ENCODE measurements around the gene MGAM2.

Gene MGAM2

DNA sequence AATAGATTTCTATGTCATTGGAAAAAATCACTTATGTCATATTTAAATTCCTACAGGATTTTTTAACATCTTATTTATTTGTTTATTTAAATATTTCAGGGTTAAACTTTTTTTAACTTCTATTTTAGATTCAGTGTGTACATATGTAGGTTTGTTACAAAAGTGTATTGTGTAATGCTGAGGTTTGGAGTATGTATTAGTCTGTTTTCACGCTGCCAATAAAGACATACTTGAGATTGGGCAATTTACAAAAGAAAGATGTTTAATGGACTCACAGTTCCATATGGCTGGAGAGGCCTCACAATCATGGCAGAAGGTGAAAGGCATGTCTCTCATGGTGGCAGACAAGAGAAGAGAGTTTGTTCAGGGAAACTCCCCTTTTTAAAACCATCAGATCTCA lies 65.4 kb downstream of the MGAM2 start:
- no peak for DNase-seq (ENCODE audit: low read depth)

DNA sequence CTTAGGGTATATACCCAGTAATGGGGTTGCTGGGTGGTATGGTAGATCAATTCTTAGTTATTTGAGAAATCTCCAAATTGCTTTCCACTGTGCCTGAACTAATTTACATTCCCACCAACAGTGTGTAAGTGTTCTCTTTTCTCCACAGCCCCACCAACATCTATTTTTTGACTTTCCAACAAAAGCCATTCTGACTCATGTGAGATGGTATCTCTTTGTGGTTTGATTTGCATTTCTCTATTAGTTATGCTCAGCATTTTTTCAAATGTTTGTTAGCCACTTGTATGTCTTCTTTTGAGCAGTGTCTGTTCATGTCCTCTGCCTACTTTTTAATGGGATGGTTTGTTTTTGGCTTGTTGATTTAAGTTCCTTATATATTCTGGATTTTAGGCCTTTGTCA lies 66.4 kb downstream of the MGAM2 start:
- DNase-seq (ENCODE audit: low read depth): no peak

DNA sequence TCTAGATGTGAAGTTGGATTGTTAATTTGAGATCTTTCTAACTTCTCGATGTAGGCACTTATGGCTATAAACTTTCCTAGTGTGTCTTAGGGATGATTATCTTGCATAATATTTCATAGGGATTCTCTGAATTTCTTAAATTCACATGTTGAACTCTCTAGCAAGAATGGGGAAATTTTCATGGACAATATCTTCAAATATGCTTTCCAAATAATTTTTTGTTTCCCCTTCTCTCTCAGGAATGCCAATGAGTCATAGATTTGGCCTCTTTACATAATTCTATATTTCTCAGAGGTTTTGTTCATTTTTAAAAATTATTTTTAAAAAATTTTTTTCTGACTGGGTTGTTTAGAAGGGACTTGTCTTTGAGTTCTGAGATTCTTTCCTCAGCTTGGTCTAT lies 68.9 kb downstream of the MGAM2 start:
- no peak for DNase-seq (ENCODE audit: low read depth)

GRCh38 chr7:142181211-142181610 lies 69.7 kb downstream of the MGAM2 start:
- no peak for DNase-seq (ENCODE audit: low read depth)

- DNase-seq (ENCODE audit: low read depth): no peak
These were observed 70.4 kb downstream of the MGAM2 start for GRCh38 chr7:142181966-142182365.

GRCh38 chr7:142185069-142185468 lies 73.6 kb downstream of the MGAM2 start:
- DNase-seq (ENCODE audit: low read depth): no peak

DNA sequence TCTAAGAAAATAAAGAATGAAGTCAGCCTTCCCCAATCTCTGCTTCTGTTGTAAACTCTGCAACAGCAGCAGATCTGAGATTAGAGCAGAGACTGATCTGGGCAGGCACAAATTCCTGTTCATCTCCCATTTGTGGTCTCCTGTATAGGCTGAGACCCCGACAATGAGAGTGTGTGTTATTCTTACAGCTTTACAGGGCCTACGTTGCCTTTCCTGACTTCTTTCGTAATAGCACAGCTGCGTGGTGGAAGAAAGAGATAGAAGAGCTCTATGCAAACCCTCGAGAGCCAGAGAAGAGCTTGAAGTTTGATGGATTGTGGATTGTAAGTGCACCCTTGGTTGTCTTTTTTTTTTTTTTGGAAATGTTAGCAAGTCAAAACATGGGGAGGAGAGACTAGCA lies 74.3 kb downstream of the MGAM2 start:
- no peak for DNase-seq (ENCODE audit: low read depth)

DNA sequence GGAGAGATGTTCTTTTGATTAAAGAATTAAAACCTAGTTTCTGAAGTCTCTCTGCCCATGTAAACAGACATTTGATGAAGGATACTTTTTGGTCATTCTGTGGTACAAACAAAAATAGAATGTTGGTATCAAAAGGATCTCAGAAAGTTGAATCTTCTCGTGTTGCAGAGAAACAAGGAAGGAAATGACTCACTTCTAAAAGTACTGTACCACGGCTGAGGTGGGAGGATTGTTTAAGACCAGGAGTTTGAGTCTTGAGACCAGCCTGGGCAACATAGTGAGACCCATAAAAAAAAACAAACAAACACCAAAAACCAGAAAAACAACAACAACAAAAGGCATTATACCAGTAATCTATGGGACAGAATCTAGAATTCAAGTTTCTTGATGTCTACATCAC lies 76.6 kb downstream of the MGAM2 start:
- no peak for DNase-seq (ENCODE audit: low read depth)

GRCh38 chr7:142188846-142189245 lies 77.3 kb downstream of the MGAM2 start:
- DNase-seq (ENCODE audit: low read depth): no peak

DNA sequence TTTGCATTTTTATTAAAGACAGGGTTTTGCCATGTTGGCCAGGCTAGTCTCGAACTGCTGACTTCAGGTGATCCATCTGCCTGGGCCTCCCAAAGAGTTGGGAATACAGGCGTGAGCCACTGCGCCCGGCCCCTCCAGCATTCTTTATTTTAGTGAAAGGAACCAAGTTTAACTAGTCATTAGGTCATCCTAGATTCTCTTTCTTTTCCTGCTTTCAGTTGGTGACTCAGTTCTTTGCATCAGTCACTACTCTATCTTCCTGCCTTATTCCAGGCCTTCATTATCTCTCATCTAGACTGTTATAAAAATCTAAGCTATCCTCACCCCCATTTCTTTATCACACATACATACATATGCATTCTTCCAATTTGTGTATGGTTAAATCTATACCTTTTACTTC lies 82.7 kb downstream of the MGAM2 start:
- DNase-seq (ENCODE audit: low read depth): no peak

DNA sequence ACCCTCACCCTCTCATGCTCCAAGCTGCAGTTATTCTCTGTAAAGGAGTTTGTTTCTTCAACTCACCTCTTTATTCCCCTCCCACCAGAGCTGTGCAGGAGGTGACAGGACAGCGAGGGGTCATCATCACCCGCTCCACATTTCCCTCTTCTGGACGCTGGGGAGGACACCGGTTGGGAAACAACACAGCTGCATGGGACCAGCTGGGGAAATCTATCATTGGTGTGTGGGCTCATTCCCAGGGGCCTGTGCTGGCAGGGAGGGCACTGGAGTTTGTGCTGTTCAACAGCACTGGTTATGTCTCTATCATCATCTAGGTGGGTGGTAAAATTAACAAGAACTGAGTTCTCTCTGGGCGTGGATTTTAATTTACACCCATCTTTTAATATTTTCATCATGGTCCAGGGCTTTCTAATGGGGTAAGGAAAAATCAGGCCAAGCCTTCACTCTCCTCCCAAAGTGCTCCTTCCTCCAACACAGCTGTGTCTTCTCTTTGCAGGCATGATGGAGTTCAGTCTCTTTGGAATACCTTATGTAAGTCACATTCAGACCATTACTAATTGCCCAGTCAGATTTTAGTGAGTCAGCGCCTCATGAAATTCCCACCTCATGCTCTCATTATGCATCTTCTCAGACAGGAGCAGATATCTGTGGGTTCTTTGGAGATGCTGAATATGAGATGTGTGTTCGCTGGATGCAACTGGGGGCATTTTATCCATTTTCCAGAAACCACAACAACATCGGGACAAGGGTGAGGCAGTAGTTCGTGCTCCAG lies 84.7 kb downstream of the MGAM2 start:
- DNase-seq (ENCODE audit: low read depth): no peak

- no peak for DNase-seq (ENCODE audit: low read depth)
These were observed 88.7 kb downstream of the MGAM2 start for GRCh38 chr7:142200206-142200605.

DNA sequence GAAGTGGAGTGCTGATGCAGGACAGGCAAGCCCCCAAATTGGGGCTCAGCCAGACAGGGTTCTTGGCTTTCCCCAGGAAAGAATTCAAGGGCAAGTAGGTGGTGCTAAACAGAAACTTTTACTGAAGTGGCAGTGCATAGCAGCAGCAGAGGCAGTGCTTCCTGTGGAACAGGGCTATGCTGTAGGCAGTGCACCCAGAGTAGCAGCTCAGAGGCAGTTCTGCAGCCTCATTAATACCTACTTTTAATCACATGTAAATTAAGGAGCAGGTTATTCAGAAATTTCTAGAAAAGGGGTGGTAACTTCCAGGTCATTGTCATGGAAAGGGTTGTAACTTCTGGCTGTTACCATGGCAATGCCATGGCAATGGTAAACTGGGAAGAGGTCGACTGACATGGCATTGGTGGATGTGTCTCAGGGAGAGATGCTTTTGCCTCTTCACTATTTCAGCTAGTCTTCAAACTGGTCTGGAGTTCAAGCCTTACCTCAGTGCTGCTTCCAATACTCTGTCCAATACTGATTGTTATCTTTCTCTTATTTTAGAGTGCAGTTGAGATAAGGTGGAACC lies 117.1 kb downstream of the MGAM2 start:
- no peak for DNase-seq (ENCODE audit: low read depth)

DNA sequence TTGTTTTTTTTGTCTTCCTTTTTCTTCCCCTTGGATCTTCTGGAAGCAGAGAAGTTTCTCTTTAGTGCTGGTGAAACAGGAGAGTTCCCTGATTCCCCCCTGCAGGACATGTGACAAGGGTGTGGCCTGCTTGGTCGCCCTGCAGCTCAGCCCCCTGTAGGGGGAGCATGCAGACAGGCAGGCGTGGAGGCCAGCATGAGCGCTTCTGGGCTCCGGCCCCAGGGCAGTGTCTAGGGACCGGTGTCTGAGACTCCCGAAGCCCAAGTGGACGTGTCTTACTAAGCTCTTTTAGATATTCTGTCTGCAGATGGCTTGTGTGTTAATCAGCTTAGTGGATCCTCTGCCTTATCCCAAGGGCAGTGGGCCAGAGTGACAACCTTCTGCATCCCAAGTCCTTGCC lies 120.2 kb downstream of the MGAM2 start:
- no peak for DNase-seq (ENCODE audit: low read depth)

DNA sequence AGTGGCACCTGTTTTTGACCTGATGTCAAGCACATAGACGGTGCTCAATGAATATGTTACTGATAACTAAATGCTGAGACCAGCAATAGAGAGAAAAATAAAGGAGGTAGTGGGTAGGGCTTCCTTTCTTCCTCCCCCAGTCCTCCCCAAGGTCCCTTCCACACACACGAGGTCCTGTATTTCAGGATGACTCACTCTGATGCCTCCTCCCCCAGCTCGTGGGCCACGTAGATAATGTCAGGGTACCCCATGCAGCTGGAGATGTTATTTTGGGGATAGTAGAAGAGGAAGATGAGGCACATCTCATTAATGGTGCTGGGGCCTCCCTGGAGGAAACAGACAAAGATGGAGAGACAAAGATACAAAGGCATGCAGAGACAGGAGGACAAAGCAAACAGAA lies 129.0 kb downstream of the MGAM2 start:
- no peak for DNase-seq (ENCODE audit: low read depth)

- no peak for DNase-seq (ENCODE audit: low read depth)
These were observed 132.3 kb downstream of the MGAM2 start for GRCh38 chr7:142243823-142244222.

GRCh38 chr7:142248166-142249160 lies 136.9 kb downstream of the MGAM2 start:
- no peak for DNase-seq (ENCODE audit: low read depth)

- no peak for DNase-seq (ENCODE audit: low read depth)
These were observed 138.4 kb downstream of the MGAM2 start for GRCh38 chr7:142249918-142250317.

DNA sequence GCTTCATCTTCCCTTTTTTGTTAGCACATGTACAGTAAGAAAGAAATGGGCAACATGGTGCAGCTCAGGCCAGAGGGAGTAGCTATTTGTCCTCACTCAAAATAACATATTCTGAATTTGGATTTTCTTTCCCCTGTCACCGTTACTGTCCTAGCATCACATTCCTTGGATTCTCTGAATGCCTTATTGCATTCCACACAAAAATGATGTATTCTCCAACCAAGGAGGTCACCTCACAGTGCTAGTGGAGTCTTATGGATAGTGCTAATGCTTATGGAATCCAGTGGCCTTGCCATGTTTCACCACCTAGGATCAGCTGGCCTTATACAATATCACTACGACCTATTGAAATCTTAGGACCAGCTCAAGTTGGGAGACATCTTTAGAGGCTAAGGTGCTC lies 139.2 kb downstream of the MGAM2 start:
- no peak for DNase-seq (ENCODE audit: low read depth)

- DNase-seq (ENCODE audit: low read depth): no peak
These were observed 146.4 kb downstream of the MGAM2 start, which contains the start of gene PRSS58 for GRCh38 chr7:142257958-142258357. Gene PRSS58, minus strand, starts transcription at chr7:142258058. Its CDS starts 351 bp downstream, at chr7:142257707.

GRCh38 chr7:142263598-142264380 lies 152.3 kb downstream of the MGAM2 start:
- peak; percentile 14 for DNase-seq (ENCODE audit: low read depth)
